GM12865 (cell line): ENCODE data around the gene ERN1.

Experiments
- DNase-seq: peaks from one replicate; pipeline ENCODE4 v3.0.0; 2010; ENCODE audit warnings: low read depth
- H3K4me3 ChIP-seq: 2 replicates; pipeline ENCODE4 v1.5.1; 2011; ENCODE audit warnings: mild to moderate bottlenecking, low read depth, low read length, control low read depth
- TF ChIP-seq, protein P1 (sequence below): IDR thresholded peaks from 2 replicates; pipeline ENCODE4 v1.5.1; 2011; ENCODE audit warnings: low read length, control low read depth, low read depth, inconsistent platforms; ENCODE audit not compliant: insufficient read depth; ENCODE audit errors: missing control alignments

The ERN1 gene

GRCh38 chr17:64153565-64154312 lies 23.8 kb upstream of the ERN1 start:
- DNase-seq: no peak
- no peak overlapping the region for H3K4me3 ChIP-seq
- TF ChIP-seq, protein P1, sequence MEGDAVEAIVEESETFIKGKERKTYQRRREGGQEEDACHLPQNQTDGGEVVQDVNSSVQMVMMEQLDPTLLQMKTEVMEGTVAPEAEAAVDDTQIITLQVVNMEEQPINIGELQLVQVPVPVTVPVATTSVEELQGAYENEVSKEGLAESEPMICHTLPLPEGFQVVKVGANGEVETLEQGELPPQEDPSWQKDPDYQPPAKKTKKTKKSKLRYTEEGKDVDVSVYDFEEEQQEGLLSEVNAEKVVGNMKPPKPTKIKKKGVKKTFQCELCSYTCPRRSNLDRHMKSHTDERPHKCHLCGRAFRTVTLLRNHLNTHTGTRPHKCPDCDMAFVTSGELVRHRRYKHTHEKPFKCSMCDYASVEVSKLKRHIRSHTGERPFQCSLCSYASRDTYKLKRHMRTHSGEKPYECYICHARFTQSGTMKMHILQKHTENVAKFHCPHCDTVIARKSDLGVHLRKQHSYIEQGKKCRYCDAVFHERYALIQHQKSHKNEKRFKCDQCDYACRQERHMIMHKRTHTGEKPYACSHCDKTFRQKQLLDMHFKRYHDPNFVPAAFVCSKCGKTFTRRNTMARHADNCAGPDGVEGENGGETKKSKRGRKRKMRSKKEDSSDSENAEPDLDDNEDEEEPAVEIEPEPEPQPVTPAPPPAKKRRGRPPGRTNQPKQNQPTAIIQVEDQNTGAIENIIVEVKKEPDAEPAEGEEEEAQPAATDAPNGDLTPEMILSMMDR: no peak

DNA sequence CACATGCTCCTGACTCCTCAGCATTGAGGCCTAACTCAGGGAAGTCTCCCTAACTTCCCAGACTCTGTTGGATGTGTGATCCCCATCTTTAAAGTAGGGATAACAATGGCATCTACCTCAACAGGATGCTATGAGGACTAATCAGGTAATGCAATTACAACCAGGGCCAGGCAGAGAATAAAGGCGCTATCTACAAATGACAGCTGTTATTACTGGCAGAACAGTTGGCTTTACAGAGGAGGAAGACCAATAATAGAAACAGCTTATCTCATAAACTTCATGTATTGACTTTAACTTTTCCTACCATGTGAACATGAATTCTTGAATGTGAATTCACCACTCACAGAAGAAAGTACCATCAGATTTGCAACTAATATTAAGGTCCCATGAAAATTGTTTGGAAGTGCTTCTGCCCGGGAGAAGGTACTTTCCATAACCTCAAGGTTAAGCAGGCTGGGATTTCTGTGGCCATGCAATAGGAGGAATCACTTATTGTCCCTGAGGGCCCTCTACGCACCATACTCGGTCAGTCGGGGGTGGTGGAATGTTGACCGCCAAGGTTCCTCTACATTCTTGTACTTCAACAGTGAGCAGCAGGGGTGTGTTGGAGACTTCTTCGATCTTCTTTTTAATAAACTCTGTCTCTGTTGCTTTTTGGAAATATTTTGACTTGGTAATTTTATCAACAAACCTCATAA lies 22.6 kb upstream of the ERN1 start:
- TF ChIP-seq, protein P1: no peak
- DNase-seq: no peak
- H3K4me3 ChIP-seq: no peak overlapping the region

GRCh38 chr17:64151016-64151368 lies 21.0 kb upstream of the ERN1 start:
- no peak for DNase-seq
- TF ChIP-seq, protein P1: no peak
- H3K4me3 ChIP-seq: no peak overlapping the region

GRCh38 chr17:64150237-64151015 lies 20.5 kb upstream of the ERN1 start:
- TF ChIP-seq, protein P1: no peak
- DNase-seq: no peak
- no peak overlapping the region for H3K4me3 ChIP-seq

- no peak overlapping the region for H3K4me3 ChIP-seq
- DNase-seq: no peak
- TF ChIP-seq, protein P1: no peak
These were observed 19.3 kb upstream of the ERN1 start for GRCh38 chr17:64149196-64149595.

DNA sequence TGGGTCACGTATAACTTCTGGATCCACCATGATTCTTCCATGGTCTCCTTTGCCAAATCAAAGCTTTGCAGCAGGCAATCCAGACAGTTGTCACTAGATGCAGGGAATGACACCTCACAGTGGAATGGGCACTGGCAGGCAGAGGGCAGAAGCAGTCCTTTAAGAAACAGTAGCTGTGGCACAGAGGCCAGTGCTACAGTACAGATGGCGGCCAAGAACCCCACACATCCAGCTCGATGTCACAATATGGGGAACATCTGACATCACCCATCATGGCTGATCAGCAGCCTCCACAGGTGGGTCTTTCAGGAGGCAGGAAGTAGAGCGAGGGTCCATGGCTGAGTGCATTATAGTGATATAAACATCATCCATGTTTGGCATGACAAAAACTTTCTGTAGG lies 18.8 kb upstream of the ERN1 start:
- TF ChIP-seq, protein P1: no peak
- DNase-seq: peak; percentile 22
- no peak overlapping the region for H3K4me3 ChIP-seq
